HG03342 (cell line): Measurements from ENCODE around the gene NCOA7.

Source experiments
- ATAC-seq: cut with Tn5 transposase; IDR thresholded peaks from one replicate; pipeline ENCODE4 v1.9.1; 2021; ENCODE audit warnings: mild to moderate bottlenecking, moderate library complexity; ENCODE audit not compliant: unreplicated experiment

Gene NCOA7

DNA sequence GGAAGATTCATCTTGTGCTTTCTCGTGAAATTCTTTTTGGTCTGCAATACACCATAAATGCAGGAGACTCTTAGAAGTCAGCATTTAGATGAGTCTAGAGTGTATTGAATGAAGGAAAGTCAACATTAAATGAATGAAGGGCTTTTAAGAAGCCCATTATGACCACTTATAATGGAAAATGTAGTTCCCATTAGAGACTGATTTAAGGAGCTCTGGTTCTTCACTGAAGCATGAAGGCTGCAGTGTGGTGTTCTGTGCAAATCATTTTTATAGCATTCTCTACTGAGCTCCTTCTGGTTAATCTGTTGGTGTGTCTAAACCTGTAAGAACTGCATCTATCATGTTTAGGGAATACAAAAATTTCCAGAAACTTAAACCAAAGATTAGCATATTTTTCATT, 19.7 kb downstream of the NCOA7 start:
- no peak for ATAC-seq

DNA sequence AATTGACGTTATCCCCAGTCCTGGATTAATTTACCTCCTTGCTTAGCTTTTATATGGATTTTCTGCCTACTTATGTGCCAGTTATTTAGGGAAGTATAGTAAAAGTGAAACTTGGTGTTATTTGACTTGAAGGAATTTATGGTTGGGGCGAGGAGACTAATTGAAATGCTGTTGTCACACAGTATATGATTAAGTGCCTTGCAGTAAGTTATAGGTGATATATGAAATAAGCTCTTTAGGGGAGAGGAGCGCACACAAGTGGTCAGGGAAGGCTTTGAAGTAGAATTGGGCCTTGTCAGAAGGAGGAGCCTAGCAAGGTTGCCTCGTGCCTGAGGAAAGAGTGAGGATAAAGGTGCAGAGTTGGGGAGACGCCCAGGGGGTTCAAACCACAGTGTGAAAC, 20.5 kb downstream of the NCOA7 start:
- ATAC-seq, result no peak

DNA sequence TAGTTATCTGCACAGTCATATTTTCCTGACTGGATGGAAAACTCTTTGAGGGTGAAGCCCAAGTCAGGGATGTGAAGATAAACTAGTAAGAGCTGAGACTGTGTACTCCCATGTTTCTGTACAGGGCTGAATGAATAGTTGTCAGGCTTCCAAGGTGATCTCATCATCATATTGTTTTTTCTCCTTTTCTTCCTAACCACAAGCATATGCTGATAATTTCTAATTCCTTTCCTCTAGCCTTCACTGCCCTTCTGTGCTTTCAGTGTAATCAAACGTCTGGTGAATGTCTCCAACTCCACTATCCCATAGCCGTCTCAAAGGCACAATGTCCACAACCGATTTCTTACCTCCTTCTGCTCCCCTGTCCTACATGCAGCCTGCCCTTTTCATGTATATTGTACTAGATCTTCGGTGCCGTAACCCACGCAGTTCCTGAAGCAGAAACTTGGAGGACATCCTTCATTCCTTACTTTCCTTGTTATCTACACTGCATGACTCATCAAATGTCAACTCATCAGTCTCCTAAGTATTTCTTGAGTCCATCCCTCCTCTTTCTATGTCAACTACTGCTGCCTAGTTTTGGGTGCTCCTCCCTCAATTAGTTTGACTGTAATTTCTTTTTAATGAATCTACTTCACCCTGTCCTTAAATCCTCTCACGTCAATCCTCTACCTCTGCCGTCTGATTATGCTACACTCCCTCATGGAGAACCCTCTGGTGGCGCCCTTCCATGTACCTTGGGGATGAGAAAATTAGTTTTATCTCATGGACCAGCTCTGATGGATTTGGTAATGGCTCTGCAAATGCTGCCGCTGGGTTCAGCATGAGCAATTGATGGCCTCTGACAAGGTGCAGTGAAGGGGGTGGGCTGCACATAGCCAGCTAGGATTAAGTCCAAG, 21.9 kb downstream of the NCOA7 start:
- no peak for ATAC-seq

DNA sequence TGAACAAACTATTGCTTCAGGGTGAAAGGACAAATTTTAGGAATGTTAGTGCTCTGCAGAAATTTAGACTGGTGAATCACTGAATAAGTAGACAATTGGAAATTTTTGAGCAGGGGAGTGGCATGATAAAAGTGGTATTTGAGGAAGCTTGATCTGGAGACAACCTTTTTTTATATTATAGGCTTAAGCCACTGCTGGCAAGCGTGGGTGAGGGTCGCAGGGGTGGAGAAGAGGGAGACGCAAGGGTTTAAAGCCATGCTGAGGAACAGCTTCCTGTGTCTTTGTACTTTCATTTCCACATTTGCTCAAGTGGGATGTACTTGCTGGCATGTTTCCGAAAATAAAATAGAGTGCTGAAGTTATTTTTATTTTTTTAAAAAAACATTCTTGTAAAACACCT, 23.7 kb downstream of the NCOA7 start:
- peak; percentile 37 for ATAC-seq

DNA sequence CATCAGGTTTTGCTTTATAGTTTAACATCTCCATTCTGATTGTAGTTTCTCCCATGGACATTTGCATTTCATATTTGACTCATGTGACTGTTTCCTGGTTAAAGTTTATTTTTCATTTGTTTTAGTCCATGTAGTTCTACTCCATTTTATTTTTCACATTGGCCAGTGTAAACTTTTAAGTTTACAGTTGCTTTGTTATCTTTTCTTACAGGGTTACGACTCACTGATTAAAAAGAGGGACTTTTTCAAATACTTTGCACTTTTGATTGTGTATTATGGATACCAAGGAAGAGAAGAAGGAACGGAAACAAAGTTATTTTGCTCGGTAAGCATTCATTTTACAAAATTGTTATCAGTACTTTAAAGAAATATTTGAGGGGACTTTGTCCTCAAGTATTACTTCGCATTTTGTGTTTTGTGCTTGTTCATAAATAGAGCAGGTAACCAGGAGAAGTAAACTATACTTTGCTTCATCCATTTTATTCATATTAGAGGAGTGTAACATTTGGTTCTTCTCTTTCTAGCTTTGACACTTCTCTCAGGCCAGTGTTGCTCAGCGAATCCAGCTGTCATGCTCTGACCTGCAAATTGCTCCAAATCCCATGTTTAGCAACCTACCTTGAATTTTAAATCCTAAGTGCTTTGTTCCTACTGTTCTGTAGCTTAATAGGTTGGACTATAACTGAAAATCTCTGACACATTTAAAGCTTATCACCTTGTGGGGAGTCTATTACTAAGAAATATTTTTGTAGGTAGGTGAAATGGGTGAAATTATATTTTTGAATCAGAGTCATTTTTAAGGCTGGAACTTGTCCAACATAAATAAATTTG, 24.5 kb downstream of the NCOA7 start:
- ATAC-seq, result no peak

DNA sequence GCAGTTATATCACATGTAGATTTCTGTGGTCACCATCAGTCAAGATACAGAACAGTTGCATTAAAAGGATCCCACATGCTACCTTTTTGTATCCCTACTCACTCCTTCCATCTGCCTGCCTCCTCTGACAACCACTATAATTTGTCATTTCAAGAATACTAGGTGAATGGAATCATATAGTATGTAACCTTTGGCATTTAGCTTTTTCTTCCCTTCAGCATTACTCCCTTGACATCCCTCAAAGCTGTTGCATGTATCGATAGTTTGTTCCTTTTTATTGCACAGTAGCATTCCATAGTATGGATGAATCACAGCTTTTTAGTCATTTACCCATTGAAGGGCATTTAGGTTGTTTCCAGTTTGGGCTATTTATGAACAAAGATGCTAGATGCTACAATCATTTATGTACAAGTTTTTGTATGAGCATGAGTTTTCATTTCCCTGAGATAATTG, 26.1 kb downstream of the NCOA7 start:
- no peak for ATAC-seq

GRCh38 chr6:125818225-125818657, 27.5 kb downstream of the NCOA7 start:
- ATAC-seq, result peak; percentile 32

DNA sequence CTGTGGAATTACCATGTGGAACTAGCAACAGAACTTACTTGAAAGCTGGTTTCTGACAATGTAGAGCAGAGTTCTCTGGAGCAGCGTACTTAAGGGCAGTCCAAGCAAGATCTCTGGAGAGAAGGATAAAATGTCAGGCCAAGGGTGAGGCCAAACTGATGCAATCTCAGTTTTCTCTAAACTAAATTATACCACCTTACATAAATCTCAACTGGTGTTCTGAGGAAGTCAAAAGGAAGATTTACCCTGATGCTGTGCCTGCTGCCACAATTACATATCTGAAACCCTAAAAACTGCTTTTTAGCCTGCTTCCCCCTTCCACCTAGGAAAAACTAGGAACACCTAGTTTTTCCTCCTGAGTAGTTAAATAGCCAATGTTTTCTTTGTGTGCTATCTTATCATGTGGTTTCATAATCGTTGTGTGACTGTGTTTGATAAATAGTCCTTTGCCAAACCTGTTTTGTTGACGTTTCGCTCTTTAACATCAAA, 28.1 kb downstream of the NCOA7 start:
- ATAC-seq, result no peak

DNA sequence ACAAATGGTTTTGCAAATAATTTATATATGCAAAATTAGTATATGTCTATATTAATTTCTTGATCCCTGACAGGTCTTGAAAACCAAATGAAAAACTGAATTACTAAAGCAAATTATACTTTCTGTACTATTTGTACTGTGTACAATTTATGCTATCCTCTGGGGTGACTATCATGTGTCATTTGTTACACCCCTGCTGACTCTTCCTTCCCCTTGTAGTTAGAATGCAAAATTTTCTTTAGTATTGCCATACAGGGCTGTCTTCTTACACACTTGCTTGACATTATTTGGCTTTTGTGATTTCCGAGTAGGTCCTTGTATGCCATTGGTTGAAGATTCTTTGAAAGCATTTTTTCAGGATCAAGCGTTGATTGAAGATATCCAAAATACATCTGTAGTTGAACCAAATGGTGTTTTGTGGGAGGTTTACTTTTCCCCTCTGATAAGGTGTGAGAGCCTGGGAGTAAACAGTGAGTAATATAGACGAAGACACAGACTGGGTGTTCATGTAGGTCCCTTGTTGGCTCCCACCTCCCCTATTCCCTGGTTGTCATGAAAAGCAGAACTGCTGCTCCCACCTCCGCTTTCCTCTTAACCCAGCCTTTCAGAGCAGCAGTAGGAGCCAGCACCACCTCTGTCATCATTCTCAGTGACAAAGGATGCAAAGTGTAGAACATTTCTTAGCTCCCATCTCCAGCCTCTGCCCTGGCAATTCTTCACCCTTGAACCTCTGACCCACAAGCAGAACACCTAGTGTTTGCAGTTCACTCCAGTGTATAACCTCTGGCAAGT, 29.0 kb downstream of the NCOA7 start:
- no peak for ATAC-seq

DNA sequence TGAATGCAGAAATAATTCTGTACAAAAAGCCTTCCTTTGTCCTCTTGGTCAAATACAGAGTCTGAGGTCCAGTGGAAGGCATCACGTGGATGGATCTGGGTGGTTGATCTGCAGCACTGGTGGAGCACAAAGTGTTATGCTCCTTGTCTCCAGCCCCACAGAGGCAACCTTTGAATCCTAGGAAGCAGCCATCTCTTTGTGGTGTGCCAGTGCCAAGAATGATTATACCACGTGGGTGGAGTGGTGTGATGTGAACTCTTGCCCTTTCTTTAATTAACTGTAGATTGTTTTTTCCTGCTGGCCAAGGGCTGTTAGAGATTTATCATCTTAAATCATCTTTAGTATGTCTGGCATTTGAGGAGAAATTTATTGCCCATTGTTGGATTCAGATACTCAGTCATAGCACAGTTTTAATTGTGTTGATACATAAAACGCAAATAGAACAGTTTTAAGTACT, 31.1 kb downstream of the NCOA7 start:
- no peak for ATAC-seq

DNA sequence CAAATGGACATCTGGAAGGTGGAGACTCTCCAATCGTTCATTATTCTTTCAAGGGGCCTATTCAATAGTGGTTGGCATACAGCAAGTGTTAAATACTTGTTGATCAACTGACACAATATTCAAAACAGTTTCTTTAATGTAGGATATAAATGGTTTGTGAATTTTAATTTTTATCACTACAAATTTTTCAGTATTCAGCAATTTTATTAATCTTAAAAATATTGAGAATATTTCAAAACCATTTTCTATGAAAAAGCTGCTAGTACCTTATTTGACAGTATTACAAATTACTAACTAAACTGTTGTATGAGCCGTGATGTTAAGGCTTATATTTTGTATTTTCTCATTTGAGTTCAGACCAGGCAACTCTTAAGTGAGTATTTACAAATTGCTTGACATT, 32.4 kb downstream of the NCOA7 start:
- no peak for ATAC-seq

DNA sequence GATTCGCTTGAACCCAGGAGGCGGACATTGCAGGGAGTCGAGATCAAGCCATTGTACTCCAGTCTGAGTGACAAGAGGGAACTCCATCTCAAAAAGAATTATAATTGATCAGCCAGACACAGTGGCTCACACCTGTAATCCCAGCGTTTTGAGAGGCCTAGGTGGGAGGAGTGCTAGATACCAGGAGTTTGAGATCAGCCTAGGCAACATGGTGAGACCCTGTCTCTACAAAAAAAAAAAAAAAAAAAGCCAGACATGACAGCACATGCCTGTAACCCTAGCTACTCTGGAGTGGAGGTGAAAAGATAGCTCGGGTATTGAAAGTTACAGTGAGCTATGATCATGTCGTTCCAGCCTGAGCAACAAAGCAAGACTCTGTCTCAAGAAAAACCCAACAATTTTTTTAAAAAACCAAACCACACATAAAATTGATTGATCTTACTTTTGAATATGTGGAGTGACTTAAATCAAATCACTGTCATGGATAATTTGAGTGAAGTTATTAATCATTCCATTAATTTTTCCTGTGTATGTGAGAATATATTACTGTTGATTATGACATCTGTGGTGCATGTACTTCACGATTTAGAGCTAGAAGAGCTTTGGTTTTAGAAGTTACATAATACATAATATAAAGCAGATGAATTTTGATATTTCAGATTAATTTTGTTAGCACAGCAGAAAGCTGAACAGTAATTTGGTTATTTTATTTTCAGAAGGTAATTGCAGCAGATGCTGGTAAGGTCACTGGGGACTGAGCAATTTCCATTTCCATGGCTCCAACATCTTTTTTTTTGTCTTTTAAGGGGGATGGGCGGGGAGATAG, 34.4 kb downstream of the NCOA7 start:
- ATAC-seq, result no peak

GRCh38 chr6:125826695-125827463, 36.1 kb downstream of the NCOA7 start:
- no peak for ATAC-seq

GRCh38 chr6:125827788-125828320, 37.1 kb downstream of the NCOA7 start:
- no peak for ATAC-seq

DNA sequence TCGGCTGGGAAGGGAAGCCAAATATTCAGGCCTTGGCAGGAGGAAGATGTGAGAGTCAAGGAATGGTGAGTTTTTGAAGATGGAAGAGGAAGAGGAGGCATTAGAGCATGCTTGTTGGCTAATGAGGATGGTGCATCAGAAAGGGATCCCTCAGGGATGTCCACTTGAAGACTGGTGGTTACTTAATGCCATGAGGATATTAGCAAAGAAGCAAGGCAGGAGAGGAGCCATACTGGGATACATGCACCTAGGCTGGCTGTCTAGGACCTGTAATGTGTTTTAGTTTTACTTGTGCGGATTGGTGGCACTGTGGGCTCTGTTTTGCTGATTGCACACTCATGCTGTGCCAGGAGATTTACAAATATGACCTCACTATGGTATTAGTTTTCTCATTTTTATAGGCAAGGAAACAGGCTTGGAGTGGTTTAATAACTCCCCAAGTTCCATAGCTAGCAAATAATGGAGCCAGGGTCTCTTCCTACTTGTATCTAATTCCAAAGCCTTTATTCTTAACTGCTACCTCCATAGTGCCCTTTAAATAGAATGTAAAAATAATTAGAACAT, 37.8 kb downstream of the NCOA7 start:
- ATAC-seq, result no peak

DNA sequence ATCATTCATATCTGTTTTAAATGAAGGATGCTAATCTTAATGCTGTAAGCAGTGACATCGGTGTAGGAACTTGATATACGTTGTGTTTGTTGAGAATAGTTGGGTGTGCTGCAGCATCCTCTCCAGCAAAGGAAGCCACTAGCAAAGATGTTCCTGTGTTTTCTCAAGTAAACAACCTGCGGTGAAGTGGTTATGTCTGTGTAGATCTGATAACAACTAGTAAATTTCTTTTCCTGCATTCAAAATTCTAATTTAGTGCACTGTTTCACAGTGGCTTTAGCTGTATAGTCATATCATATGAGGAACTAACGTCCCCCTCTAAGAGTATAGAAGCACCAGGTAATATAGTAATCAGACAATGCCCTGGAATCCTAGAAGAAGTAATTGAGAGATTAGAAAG, 38.7 kb downstream of the NCOA7 start:
- ATAC-seq, result peak; percentile 39

- ATAC-seq, result no peak
Measured at GRCh38 chr6:125831659-125832058, 40.9 kb downstream of the NCOA7 start.

DNA sequence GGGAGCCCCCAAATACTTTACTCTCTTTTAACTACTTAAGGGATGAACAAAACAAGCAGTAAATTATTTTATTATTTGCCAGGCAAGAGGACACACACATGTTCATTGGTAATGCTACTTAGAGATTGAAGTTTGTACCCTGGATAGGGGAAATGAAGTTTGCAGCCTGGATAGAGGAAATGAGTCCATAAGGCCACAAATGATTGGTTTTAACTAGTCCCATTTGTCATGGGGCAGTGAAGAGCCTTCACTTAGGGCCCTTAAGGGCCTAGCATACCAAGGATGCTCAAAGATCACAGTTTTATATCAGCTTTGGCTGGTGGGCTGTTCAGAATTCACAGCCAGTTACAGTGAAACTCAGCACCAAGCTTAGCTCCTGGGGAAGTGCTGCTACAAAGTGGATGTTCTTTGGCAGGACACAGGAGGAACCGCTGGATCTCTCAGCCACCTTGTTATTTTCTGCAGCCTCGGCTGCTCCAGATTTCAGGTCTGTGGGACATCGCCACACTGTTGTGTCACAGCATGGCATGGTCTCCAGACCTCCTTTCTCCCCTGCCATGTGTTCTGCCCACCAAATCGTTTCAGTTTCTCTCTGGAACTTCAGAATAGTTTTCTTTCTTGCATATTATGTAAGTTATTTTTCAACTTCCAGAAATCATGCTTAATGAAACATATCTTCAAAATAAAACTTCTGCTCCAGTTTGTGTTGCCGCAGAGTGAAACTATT, 41.8 kb downstream of the NCOA7 start:
- peak; percentile 27 for ATAC-seq
